SU-DHL-6 (cell line): ENCODE data around the gene RAD51B.

Experiments used
- CTCF ChIP-seq: fragments of 200-600 bp; sonication (generic); IDR thresholded peaks from one replicate; pipeline ENCODE4 v1.5.1; 2017; ENCODE audit warnings: antibody characterized with exemption, mild to moderate bottlenecking, low read length, moderate library complexity; ENCODE audit not compliant: insufficient read depth, poor library complexity, severe bottlenecking
- EZH2phosphoT487 ChIP-seq: fragments of 200-600 bp; sonication (generic), shearing (Covaris generic); conservative IDR thresholded peaks from 2 replicates; pipeline ENCODE4 v1.6.1; 2018; ENCODE audit warnings: mild to moderate bottlenecking, antibody characterized with exemption, low read length, moderate library complexity, mixed read lengths

GRCh38 chr14:68211421-68211820, 391.8 kb downstream of the RAD51B start:
- TF ChIP-seq CTCF (no peak), EZH2phosphoT487 (no peak)
